OCI-LY3 (cell line): Measurements from ENCODE around the gene JPT2.

Experiments
- CTCF ChIP-seq: fragments of 200-600, 300-600 bp; sonication (generic); IDR thresholded peaks from 2 replicates; pipeline ENCODE4 v1.5.1; 2014; ENCODE audit warnings: antibody characterized with exemption, low read length, low read depth
- EZH2phosphoT487 ChIP-seq: fragments of 200-600 bp; shearing (Covaris generic); IDR thresholded peaks from 2 replicates; pipeline ENCODE4 v1.6.1; 2018; ENCODE audit warnings: antibody characterized with exemption, mixed run types, low read depth

- no peak for TF ChIP-seq CTCF
- TF ChIP-seq EZH2phosphoT487, result no peak
Measured at GRCh38 chr16:1643521-1643920, 34.6 kb upstream of the JPT2 start.
